HepG2 (cell line): Measurements from ENCODE around the gene UBAP2. TPM values are rescaled to one million over a fixed set of nuclear protein-coding genes. Genes with fewer than 3 reads are reported as not detected.

ENCODE experiments used
- CBX5 ChIP-seq: sonication (generic); formaldehyde crosslinking; IDR thresholded peaks from 2 replicates; pipeline ENCODE4 v1.4.0; 2020; ENCODE audit warnings: missing genetic modification reagents, borderline replicate concordance
- CEBPG ChIP-seq: IDR thresholded peaks from 2 replicates; pipeline ENCODE4 v1.6.1; 2016
- GATAD1 ChIP-seq: IDR thresholded peaks from 2 replicates; pipeline ENCODE4 v1.6.1; 2016; ENCODE audit warnings: missing genetic modification reagents, missing compliant biosample characterization
- HHEX ChIP-seq: IDR thresholded peaks from 2 replicates; pipeline ENCODE4 v1.6.1; 2016; ENCODE audit warnings: control low read depth
- JUND ChIP-seq: sonication (generic); formaldehyde crosslinking; IDR thresholded peaks from 2 replicates; pipeline ENCODE4 v1.8.0; 2022; ENCODE audit warnings: mild to moderate bottlenecking, missing genetic modification reagents
- MEIS1 ChIP-seq: sonication (generic); formaldehyde crosslinking; IDR thresholded peaks from 2 replicates; pipeline ENCODE4 v1.9.0; 2021; ENCODE audit warnings: mild to moderate bottlenecking, missing genetic modification reagents, moderate library complexity, borderline replicate concordance
- NCOA1 ChIP-seq: sonication (generic); formaldehyde crosslinking; IDR thresholded peaks from 2 replicates; pipeline ENCODE4 v1.9.0; 2021; ENCODE audit warnings: missing genetic modification reagents
- NCOA2 ChIP-seq: sonication (generic); formaldehyde crosslinking; IDR thresholded peaks from 2 replicates; pipeline ENCODE4 v1.8.0; 2022; ENCODE audit warnings: inconsistent platforms
- PAF1 ChIP-seq: IDR thresholded peaks from 2 replicates; pipeline ENCODE4 v1.6.1; 2016; ENCODE audit warnings: missing genetic modification reagents, missing compliant biosample characterization
- RAD21 ChIP-seq: fragments of 450-650 bp; formaldehyde crosslinking; IDR thresholded peaks from 2 replicates; pipeline ENCODE4 v1.5.0; 2020; ENCODE audit warnings: mild to moderate bottlenecking
- REXO4 ChIP-seq: sonication (generic); formaldehyde crosslinking; IDR thresholded peaks from 2 replicates; pipeline ENCODE4 v1.8.0; 2022; ENCODE audit warnings: missing genetic modification reagents, mild to moderate bottlenecking, borderline replicate concordance
- SKI ChIP-seq: fragments of 450-650 bp; IDR thresholded peaks from one replicate; pipeline ENCODE4 v1.6.1; 2018; ENCODE audit warnings: mild to moderate bottlenecking; ENCODE audit not compliant: partially characterized antibody
- SMAD9 ChIP-seq: sonication (generic); formaldehyde crosslinking; IDR thresholded peaks from 2 replicates; pipeline ENCODE4 v1.5.1; 2020; ENCODE audit warnings: mild to moderate bottlenecking, missing genetic modification reagents
- ZBTB42 ChIP-seq: sonication (generic); formaldehyde crosslinking; IDR thresholded peaks from 2 replicates; pipeline ENCODE4 v1.5.0; 2020; ENCODE audit warnings: mild to moderate bottlenecking, missing genetic modification reagents
- ZFP90 ChIP-seq: sonication (generic); formaldehyde crosslinking; IDR thresholded peaks from 2 replicates; pipeline ENCODE4 v1.8.0; 2022; ENCODE audit warnings: missing genetic modification reagents, mild to moderate bottlenecking, inconsistent platforms, borderline replicate concordance
- ZKSCAN1 ChIP-seq: fragments of 150-350 bp; IDR thresholded peaks from 2 replicates; pipeline ENCODE4 v1.6.1; 2014; ENCODE audit warnings: low read length
- ZNF605 ChIP-seq: sonication (generic); formaldehyde crosslinking; IDR thresholded peaks from 2 replicates; pipeline ENCODE4 v1.8.0; 2022; ENCODE audit warnings: mild to moderate bottlenecking, missing genetic modification reagents
- ZNF761 ChIP-seq: sonication (generic); formaldehyde crosslinking; conservative IDR thresholded peaks from 2 replicates; pipeline ENCODE4 v1.4.0; 2020; ENCODE audit warnings: mild to moderate bottlenecking, missing genetic modification reagents
- polyA plus RNA-seq, 8 experiments: library from polyadenylated mRNA; depleted of rRNA in 3 of 8; stranded (reverse) in 7 of 8; unstranded in 1 of 8; fragments of >200 nt; fragmentation: Illumina TruSeq in 4 of 8; extraction: Trizol in 4 of 8; gene quantifications; 2 replicates each; pipeline versions ENCODE4 v1.2.1 to v1.2.3, GENCODE V29; 2011 to 2016; ENCODE audit warnings: low read depth in 4 of 8, missing spikeins in 1 of 8, mixed read lengths in 1 of 8; ENCODE audit not compliant: insufficient read depth in 1 of 8
- total RNA-seq, 5 experiments: library from RNA; depleted of rRNA; stranded (reverse); fragments of >200 nt; fragmentation: Illumina TruSeq; extraction: Trizol; gene quantifications; 2 replicates each; pipeline ENCODE4 v1.2.3, GENCODE V29; 2016; ENCODE audit warnings: low read depth in 1 of 5
- TF ChIP-seq, protein P1 (sequence below): sonication (generic); formaldehyde crosslinking; IDR thresholded peaks from 2 replicates; pipeline ENCODE4 v1.5.1; 2020; ENCODE audit warnings: mild to moderate bottlenecking, moderate library complexity, missing genetic modification reagents
- TF ChIP-seq, protein P2 (sequence below): sonication (generic); formaldehyde crosslinking; IDR thresholded peaks from 2 replicates; pipeline ENCODE4 v1.4.0; 2020; ENCODE audit warnings: missing genetic modification reagents, borderline replicate concordance
- TF ChIP-seq, protein P3 (sequence below): sonication (generic); formaldehyde crosslinking; IDR thresholded peaks from 2 replicates; pipeline ENCODE4 v1.4.0; 2020; ENCODE audit warnings: missing genetic modification reagents
- TF ChIP-seq, protein P4 (sequence below): sonication (generic); formaldehyde crosslinking; IDR thresholded peaks from 2 replicates; pipeline ENCODE4 v1.4.0; 2020; ENCODE audit warnings: missing genetic modification reagents

The UBAP2 gene
- total and polyA plus RNA-seq, 2 of the 13 experiments (the other 11 are each of a cell fraction or from before 2014, with no cell fraction given) = 19.0 to 22.0 TPM

DNA sequence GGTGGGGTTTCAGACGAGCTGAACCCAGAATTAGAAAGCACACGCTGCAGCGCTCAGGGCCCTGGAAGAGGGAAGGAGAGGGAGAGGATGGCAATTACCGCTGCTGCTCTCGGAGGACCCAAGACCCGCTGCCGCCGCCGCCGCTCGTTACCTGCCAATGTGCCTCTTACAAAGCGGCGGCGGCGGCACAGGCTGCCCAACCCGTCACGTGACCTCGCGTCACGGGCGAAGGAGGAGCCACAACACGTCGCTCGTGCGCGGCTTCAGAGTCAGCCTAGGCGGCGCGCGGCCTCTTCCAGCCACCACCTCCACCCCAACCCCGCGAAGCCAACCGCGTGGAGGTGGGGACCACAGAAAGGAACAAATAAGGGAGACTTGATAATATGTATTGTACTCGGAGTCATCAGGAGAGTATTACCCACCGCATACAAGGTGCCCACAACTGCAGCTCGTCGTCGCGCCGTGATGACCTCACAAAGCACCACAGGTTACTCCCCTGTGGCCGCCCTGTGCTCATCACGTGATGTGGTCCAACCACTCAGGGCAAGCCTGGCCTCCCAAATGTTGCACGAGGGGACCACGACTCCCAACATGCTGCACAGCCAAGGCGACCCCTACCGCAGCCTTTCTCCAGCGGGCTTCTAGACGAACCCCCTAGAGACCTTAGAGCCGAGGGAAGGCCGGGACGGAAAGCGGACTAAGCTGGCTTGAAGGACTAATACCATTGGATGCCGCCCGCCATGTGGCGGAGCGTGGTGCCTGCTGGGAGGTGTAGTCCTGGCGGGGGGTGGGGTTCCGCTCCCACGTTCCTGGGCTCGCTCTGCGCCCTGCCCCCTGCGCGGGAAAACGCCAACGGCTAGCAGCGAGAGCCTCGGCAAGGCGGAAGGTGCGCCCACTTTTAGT lies at the start of gene UBAP2 (continued):
- TF ChIP-seq NCOA1 (CRISPR knock-in tag) (0 out of 2 replicates have a peak, but pooled peaks have one; percentile 26), SMAD9 (CRISPR knock-in tag) (no peak), HHEX (CRISPR knock-in tag) (no peak), SKI (peak; percentile 18), ZFP90 (peak; percentile 87; the same call in 1 of the 2 replicates), ZNF605 (peak; percentile 95), PAF1 (CRISPR knock-in tag) (no peak), ZNF761 (CRISPR knock-in tag) (0 out of 2 replicates have a peak, but pooled peaks have one; percentile 79), JUND (CRISPR knock-in tag) (0 out of 2 replicates have a peak, but pooled peaks have one; percentile 26), CEBPG (CRISPR knock-in tag) (no peak), ZKSCAN1 (no peak; the same call in 1 of the 2 replicates), ZBTB42 (CRISPR knock-in tag) (peak; percentile 84; the same call in 1 of the 2 replicates), CBX5 (CRISPR knock-in tag) (peak; percentile 25; the same call in 1 of the 2 replicates), NCOA2 (CRISPR knock-in tag) (no peak; the same call in none of the 2 replicates), GATAD1 (peak; percentile 95), RAD21 (CRISPR knock-in tag) (peak; percentile 21; the same call in 1 of the 2 replicates), MEIS1 (CRISPR knock-in tag) (peak; percentile 53), REXO4 (no peak)
- TF ChIP-seq, protein P1, sequence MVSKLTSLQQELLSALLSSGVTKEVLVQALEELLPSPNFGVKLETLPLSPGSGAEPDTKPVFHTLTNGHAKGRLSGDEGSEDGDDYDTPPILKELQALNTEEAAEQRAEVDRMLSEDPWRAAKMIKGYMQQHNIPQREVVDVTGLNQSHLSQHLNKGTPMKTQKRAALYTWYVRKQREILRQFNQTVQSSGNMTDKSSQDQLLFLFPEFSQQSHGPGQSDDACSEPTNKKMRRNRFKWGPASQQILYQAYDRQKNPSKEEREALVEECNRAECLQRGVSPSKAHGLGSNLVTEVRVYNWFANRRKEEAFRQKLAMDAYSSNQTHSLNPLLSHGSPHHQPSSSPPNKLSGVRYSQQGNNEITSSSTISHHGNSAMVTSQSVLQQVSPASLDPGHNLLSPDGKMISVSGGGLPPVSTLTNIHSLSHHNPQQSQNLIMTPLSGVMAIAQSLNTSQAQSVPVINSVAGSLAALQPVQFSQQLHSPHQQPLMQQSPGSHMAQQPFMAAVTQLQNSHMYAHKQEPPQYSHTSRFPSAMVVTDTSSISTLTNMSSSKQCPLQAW (CRISPR knock-in tag) = no peak
- TF ChIP-seq, protein P2, sequence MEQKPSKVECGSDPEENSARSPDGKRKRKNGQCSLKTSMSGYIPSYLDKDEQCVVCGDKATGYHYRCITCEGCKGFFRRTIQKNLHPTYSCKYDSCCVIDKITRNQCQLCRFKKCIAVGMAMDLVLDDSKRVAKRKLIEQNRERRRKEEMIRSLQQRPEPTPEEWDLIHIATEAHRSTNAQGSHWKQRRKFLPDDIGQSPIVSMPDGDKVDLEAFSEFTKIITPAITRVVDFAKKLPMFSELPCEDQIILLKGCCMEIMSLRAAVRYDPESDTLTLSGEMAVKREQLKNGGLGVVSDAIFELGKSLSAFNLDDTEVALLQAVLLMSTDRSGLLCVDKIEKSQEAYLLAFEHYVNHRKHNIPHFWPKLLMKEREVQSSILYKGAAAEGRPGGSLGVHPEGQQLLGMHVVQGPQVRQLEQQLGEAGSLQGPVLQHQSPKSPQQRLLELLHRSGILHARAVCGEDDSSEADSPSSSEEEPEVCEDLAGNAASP = no peak
- TF ChIP-seq, protein P3, sequence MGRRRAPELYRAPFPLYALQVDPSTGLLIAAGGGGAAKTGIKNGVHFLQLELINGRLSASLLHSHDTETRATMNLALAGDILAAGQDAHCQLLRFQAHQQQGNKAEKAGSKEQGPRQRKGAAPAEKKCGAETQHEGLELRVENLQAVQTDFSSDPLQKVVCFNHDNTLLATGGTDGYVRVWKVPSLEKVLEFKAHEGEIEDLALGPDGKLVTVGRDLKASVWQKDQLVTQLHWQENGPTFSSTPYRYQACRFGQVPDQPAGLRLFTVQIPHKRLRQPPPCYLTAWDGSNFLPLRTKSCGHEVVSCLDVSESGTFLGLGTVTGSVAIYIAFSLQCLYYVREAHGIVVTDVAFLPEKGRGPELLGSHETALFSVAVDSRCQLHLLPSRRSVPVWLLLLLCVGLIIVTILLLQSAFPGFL (CRISPR knock-in tag) = no peak
- TF ChIP-seq, protein P4, sequence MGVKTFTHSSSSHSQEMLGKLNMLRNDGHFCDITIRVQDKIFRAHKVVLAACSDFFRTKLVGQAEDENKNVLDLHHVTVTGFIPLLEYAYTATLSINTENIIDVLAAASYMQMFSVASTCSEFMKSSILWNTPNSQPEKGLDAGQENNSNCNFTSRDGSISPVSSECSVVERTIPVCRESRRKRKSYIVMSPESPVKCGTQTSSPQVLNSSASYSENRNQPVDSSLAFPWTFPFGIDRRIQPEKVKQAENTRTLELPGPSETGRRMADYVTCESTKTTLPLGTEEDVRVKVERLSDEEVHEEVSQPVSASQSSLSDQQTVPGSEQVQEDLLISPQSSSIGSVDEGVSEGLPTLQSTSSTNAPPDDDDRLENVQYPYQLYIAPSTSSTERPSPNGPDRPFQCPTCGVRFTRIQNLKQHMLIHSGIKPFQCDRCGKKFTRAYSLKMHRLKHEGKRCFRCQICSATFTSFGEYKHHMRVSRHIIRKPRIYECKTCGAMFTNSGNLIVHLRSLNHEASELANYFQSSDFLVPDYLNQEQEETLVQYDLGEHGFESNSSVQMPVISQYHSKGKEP = peak; percentile 59; the same call in 1 of the 2 replicates
